ENCODE measurements around the gene NKD2.

DNA sequence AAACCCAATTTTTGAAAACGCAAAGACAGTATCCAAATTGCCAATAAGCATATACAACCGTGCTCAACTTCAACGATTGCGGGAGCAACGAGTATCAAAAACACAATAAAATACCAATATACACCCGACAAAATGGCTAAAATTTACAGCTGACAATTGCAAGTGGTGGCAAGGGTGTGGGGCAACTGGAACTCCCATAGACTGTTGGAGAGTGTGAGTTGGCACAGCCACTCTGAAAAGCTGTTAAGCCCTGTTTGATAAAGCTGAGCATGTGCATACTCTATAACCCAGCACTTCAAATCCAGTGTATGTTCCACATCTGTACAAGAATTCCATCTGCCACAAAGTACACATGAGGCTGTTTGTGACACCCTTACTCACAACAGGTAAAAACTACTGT is 20.3 kb upstream of the NKD2 start:
- TF ChIP-seq, protein P1, sequence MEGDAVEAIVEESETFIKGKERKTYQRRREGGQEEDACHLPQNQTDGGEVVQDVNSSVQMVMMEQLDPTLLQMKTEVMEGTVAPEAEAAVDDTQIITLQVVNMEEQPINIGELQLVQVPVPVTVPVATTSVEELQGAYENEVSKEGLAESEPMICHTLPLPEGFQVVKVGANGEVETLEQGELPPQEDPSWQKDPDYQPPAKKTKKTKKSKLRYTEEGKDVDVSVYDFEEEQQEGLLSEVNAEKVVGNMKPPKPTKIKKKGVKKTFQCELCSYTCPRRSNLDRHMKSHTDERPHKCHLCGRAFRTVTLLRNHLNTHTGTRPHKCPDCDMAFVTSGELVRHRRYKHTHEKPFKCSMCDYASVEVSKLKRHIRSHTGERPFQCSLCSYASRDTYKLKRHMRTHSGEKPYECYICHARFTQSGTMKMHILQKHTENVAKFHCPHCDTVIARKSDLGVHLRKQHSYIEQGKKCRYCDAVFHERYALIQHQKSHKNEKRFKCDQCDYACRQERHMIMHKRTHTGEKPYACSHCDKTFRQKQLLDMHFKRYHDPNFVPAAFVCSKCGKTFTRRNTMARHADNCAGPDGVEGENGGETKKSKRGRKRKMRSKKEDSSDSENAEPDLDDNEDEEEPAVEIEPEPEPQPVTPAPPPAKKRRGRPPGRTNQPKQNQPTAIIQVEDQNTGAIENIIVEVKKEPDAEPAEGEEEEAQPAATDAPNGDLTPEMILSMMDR (IDR thresholded peaks at IDR 0.05; ENCODE audit: low read length) = no peak
- TF ChIP-seq EZH2 (IDR thresholded peaks at IDR 0.05; ENCODE audit: borderline replicate concordance, low read length) = no peak

Measured in OCI-LY1 (cell line).